Ureter (tissue), 1 donor: ENCODE measurements around the gene UACA. TPM values are rescaled to one million over a fixed set of nuclear protein-coding genes. Genes with fewer than 3 reads are reported as not detected.

Source experiments
- DNase-seq: peaks from one replicate; pipeline ENCODE4 v3.0.0-alpha.2; 2020; ENCODE audit warnings: low spot score
- total RNA-seq: library from RNA; stranded (reverse); gene quantifications from one replicate; pipeline ENCODE4 v1.2.4, GENCODE V29; 2023
- donor health status: DM: yes; HTN: yes; CAD: no.

The UACA gene
- total RNA-seq, 1 donor from 2014 or later, result 61.8 TPM

DNA sequence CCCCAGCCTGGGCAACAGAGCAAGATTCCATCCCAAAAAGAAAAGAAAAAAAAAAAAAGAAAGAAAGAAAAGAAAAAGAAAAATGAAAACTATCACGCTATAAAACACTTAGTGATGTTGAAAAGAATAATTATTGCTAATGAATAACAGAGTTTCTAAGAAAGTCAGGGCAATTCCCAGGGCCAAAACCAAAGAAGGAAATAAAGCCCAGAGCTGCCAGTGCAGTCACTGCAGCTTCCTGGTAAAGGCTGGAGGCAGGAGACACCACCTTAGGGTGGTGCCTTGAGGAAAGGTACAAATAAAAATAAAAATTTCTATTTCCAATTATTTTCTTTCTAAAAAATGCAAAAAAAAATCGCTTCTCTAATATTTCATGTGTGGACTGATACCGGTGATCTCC lies 19.7 kb upstream of the UACA start:
- DNase-seq, result no peak

DNA sequence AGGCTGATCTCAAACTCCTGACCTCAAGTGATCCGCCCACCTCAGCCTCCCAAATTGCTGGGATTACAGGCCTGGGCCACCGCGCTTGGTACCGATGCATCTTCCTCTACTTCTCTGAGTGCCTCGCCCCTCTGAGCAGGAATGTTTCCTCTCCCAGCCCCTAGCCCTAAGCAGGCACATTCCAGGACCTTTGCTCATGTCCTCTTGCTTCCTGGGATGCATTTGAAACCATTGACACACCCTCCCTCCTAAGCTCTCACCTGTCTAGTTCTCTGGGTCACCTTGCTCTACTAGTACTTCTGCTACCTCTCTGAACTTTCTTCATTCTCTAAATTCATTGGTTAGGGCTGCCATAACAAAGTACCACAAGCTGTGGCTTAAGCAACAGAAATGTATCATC lies 17.9 kb upstream of the UACA start:
- DNase-seq, result no peak

DNA sequence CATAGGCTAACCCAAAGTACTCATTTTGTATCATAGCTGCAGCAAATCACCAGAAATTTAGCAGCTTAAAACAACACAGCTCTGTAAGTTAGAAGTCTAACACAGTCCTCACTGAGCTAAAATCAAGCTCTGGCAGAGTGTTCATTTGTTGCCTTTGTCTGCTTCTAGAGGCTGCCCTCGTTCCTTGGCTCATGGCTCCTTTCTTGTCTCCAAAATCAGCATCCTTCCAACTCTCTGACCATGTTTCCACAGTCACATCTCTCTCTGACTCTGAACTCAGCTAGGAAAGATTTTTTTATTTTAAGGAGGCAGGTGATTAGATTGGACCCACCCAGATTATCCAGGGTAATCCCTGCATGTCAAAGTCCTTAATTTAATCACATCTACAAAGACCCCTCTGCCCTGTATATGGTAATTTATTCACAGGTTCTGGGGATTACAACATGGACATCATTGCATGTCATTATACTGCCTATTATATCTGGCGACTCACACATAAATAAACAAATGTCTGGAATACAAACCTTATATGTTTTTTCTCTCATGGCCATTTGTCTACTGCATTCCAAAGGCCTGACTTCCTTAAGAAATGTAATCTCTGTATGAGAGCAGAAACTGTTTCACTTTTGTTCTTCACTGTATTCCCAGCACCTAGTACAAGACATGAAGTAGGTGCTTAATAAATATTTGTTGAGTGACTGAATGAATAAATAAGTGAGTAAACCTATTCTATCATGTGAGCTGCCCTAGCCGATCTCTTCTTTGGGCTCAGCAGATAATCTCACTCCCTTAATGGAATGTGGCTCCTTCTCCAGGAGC lies 15.1 kb upstream of the UACA start:
- DNase-seq, result no peak

DNA sequence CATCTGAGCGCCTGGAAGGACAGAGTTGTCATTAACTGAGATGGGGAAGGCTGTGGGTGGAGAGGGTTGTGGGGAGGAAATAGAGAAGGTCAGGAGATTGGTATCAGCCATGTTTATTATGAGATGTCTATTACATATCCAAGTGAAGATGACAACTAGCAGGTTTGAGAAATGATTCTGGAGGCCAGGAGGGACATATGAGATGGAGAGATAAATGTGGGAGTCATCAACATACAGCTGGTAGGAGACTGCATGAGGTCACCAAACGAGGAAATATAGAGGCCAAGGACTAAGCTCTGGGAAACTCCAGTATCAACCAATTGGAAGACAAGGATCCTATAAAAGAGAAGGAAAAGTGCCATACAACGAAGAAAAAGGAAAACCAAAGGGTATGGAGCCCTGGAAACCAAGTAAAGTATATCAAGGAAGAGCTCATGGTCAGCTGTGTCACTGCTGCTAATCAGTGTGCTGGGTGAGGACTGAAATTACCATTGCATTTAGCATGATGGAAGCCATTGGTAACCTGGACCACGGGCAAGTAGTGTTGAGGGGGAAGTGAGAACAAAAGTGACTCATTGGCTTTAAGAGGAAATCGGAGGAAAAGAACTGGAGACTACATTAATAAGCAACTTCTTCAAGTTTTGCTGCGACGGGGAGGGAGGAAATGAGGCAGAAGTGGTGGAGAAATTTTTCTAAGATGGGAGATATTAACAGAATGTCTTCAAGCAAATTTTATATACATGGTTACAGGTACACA lies 14.0 kb upstream of the UACA start:
- no peak for DNase-seq

DNA sequence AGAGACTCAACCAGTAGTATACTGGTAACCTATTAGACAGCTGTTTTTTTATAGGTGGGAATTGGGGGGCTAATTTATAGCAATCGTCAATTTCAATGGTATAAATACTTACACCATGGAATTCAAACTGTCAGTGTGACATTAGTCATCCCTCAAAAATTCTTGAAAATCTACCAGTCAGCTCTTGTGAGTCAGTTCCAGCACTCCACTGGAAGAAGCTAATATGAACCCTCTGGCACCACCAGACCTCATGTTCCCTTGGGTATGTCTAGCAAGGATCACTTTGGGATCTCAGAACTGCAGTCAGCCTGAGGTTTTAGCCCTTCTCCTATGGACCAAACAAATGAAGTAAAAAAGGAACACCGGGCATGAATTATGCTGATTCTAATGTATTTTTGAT lies 11.8 kb upstream of the UACA start:
- no peak for DNase-seq

DNA sequence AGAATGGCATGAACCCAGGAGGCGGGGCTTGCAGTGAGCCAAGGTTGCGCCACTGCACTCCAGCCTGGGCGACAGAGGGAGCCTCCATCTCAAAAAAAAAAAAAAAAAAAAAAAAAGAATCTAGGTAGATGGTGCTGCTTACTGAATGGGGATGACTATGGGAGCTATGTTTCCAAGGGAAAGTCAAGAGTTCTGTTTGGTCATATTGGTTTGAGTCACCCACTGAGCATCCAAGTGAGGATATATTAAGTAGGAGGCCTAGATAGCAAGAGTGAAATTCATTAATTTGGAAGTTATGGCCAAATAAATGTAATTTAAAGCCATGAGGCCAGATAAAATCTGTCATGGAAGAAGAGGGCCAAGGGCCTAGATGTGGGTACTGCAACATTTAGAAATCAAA lies 9.0 kb upstream of the UACA start:
- no peak for DNase-seq

DNA sequence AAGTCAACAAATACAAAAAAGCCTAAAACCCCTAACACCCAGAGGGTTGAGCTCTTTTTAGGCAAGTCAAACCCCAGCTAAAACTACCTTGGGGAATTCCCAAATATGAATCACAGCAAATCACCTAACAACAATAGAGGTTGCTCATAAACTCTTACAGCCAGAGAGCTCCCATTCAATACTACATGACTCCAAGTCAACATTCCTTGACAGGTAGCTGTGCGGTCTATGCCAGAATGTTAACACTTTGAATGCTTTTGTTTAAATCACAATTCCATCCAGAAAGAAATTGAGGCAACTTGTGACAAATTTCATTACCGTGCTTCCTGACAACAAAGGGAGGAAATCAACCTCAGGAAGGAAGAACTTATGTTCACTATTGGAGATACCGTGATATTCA lies 7.5 kb upstream of the UACA start:
- DNase-seq, result no peak

DNA sequence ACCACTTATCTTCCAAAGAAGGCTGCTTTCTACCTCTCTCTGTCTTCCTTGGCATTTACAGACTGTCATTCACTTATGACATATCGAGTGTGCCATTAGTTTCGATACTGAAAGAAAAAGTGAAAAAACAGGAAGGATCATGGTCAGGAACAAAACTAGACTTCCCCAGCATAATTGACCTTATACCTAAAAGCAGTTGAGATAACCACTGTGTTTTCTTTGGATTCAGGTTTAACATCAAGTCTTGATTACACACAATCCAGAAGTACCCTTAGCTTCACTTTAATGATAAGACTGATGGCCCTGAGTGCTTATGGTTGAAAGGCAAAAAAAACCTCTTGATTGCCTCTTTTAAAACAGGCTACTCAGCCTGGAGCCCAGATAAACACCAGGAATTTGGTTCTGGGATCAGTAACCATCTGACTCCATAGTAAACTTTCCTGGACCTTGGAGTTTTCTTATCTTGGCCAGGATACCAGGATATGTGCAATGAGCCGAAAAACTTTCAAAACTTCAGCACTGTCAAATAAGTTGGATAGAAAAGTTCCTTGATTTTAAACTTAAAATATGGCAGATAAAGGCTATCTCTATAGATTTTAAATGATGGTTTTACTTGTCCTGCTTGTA lies 5.0 kb upstream of the UACA start:
- DNase-seq, result no peak

DNA sequence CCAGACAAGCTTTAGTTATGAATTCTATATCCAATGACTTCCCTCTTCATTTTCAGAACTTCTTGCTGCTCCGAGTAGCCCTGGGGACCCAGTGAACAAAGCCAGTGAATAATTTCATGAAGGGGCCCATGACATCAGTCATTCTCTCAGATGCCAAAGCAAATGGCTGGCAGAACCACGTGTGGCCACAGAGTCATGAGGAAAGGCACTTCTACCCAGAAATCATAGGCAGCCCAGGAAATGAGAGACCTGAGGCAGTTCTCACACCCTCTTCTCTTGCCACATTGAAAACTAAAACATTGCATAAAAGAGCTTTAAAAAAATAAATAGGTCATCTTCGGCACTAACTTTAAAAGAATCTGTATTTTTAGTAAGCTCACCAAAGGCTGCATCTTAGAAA lies 4.3 kb upstream of the UACA start:
- DNase-seq, result no peak

DNA sequence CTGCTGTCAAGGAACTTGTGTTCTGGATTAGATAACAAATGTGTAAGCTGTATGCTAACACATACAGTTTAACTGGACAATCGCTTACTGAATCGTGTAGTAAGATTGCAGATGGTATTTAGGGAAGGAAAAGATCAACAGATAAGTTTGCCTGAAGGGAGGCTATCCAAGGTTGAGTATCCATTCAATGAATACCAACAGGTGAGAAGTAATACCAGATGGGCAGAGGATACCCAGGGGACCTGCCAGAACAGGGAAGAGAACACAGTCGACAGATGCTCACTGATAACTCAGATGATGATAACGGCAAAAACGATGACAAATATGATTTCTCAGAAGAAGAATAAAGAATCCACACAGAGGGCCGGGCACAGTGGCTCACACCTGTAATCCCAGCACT lies 3.2 kb upstream of the UACA start:
- no peak for DNase-seq

DNA sequence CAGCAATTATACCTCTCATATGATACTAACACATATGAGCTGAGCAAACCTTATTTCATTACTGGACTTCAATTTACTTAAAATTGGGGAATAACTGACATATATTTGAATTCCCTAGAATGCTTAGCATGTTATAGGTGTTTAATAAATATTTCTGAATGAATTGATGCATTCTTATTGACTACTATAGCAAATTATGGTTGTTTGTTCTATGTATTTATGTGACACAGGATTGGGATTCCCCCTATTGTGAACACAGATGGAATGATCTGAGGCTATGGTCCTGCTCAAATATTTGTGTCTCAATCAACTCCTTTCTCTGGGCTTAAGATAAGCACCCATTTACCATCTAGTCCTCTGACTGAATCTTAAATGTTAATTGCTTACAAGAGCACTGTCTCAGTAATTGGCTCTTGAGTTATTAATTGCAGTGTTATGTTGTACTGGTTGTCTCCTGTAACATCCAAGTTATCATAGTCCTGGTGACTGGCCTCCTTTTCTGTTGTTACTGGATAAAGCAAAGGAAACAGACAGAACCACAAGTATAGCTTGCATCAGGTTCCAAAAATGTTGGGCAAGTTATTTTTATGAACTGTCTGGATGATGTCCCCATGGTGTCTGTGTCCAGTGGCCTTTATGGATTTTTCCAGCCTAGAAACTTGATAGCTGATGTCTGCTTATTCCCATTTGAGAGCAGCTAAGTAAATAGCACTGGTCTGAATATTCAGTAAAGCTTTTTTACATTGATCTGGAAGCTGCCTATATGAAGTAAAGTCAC lies 2.3 kb upstream of the UACA start:
- no peak for DNase-seq

DNA sequence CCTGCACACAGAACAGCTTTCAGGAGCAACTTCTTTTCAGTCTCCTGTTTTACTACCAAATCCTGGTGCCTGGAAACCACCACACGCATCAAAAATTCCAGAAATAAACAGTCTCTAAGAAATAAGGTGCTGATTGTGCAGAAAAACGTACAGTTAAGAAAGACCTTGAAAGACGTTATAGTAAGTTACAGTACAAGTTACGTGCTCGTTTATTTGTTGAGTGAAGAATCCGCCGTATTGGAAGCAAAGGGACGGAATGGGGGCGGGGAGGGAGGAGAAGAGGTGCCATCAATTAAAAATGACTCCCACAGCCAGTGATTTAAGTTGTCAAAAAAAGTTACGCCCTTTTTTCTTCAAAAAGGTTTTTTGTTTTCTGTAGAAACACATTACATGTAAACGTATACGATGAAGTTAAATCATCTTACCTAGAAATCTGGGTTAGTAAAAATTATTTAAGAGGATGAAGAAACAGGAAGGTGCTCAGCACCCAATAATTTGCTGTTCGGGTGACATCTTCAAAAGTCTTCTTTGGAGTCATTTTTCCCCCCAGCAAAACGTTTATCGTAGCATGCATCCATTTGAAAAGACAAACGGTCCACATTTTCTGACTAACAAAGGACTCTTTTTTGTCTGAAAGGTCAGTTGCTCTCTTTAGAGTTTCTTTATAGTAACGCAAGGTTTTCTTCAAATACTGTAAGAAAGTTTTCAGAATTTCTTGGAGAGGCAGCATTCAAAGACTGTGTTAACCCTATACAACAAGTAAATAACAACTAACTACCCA lies 782 bp upstream of the UACA start:
- no peak for DNase-seq

DNA sequence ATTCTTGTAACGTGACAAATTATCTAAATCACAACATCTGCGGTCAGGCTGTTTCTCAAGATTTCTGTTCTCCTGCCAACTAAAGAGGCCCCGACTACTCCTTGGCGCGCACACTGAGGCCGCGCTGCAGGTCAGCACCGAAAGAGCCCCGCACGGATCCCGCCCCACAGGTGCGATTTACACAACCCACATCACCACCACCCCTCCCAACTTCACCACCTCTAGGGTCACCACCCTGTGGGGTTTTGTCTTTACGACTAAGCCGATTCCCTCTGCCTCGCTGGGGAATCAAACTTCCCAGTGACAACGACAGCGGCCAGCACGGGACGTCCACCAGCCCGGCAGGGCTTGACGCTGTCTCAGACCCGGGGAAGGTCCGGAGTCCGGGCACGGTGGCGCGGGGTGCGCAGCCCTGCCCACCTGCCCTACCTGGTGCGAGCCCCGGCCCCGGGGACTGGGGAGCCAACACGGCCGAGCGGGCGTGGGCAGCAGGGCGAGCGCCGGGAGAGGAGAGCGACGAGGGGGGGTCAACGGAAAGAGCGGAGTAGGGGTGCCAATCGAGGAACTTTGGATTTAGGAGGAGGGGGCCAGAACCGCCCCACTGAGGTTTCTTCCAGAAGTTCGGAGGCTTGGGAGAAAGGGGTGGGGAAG lies 764 bp downstream of the UACA start:
- peak; percentile 54 for DNase-seq

DNA sequence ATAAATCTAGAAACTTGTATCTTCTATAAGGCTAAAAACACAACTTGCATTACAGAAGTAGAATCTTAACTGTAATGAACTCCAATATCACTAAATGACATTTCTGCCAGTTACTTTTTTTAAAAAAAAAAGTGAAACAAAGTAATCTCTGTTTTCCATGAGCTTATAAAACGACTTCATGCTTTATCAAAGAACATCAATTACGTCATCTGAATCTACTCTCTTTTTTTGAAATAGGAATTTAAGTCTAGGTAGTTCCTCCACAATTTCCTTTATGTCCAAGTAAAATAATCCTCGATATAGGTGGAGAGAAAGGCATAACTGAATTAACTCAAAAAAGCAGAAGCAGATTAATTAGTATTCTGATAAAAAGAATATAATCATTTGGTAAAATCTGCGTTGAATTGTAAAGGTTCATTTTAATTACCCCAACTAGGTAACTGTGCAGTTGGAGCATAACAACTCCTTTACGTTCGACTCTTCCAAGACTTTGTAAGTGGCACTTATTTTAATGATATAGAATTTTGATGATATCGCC lies 1.4 kb downstream of the UACA start:
- no peak for DNase-seq

DNA sequence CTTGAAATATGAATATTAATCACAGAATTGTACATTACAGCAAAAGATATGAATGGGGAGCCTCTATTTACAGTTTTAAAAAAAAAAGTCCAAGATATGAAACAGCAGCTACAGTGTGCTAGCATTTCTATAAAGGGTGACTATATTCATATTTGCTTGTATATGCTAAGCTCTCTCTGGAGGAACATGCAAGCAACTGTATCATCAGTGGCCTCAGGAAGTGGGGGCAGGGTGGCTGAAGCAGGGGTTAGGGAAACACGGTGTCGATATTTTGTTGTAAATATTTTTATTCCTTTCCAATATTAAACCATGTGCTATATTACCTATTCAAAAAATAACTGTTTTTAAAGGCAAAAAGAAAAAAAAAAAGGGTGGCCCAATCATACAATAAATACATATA lies 2.3 kb downstream of the UACA start:
- no peak for DNase-seq

DNA sequence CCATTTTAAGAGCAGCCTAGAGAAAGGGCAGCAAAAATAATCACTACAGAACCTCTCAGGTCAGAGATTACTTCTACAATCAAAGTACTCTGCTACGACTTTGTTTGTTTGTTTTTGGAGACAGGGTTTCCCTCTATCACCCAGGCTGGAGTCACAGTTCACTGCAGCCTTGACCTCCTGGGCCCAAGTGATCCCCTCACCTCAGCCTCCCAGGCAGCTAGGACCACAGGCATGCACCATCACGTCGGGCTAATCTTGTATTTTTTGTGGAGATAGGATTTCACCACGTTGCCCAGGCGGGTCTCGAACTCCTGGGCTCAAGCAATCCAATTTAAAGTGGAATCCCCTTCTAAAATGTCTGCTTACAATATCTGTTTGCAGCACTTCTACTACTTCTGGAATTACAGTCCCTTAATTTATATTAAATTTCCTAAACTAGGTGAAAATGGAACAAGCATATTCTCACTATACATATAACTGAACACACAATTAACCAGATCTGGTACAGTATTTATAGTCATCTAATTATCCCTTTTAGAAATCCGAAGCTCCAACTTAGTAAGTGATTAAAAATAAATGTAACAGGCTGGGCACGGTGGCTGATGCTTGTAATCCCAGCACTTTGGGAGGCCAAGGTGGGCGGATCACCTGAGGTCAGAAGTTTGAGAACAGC lies 4.4 kb downstream of the UACA start:
- DNase-seq, result no peak

DNA sequence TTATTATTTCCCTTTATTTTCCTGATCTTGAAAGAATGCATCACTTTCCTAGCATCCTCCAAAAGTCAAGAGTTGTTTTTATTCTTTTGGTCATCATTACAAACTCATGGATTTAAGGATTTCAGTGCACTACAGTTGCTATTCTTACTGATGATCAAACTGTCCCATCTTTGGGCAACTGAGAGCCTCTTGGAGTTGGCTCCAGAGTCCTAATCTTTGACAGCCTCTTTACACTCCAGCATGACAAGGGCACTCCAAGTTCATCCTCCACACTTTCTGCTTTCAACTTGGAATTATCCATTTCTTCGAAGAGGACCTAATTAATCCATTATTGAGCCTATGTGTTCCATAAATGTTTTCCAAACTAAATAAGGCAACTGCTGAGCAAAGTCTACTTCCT lies 5.7 kb downstream of the UACA start:
- DNase-seq, result no peak

DNA sequence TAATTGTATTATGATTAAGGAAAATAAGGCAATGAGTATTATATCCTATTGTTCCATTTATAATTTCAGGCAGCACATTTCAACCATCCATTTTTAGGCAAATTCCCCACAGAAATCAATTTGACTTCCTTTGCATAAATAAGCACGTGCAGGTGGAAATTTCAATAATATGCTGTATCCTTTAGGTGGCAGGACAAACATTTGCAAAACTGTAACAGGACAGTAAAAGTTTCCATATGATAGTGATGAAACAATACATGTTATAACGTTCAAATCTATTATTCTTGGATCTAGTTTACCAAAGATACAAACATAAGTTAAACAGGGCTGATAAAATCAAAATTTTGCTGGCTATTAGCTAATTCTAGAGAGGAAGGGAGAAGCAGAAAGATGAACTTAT lies 8.5 kb downstream of the UACA start:
- no peak for DNase-seq

DNA sequence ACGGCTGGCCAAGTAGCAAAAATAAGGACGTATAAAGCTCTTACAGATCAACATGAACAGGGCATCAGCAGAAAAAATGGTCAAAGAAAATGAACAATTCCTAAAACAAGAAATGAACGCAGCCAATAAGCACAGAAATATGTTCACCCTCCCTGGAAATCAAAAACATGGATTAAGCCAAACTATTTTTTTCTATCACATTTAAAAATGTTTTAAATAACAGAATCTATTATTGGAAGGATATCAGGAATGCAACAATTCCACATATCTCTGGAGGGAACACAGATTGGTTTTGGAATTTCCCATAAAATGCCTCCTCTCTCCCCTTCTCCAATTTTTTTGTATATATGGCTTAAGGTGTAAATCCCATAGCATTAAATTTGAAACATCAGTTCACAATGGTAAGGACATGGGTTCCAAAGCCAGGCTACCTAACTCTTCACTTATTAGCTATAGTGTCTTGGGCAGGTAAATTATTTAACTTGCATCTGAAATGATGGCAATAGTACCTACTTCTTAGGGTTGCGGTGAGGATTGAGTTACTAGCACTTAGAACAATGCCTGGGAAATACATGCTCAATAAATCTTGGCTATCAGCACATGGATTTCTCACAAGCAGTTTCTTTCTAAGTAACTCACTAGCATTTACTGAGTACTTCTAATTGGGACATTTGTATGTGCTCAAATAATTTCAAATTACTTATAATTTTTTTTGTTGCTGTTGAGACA lies 10.1 kb downstream of the UACA start:
- no peak for DNase-seq
